Mesenteric fat pad (tissue), 1 donor: Measurements from ENCODE around the gene EVC. TPM values are rescaled to one million over a fixed set of nuclear protein-coding genes. Genes with fewer than 3 reads are reported as not detected.

Experiments used
- DNase-seq: peaks from one replicate; pipeline ENCODE4 v3.0.0-alpha.2; 2020; ENCODE audit warnings: low spot score
- total RNA-seq: library from RNA; stranded (reverse); fragmentation: NEBNext Ultra II Directional; extraction: Animal tissue kit (Norgen Biotek cat#: 25700); gene quantifications from one replicate; pipeline ENCODE4 v1.2.1, GENCODE V29; 2021
- donor health status: DM: yes; HTN: yes; CAD: no.

EVC gene
- total RNA-seq, 1 donor from 2014 or later = 16.6 TPM

GRCh38 chr4:5730436-5730835, 19.4 kb downstream of the EVC start:
- DNase-seq = peak; percentile 68

- peak; percentile 59 for DNase-seq
These were observed 20.3 kb downstream of the EVC start for GRCh38 chr4:5730993-5731990.

- DNase-seq = peak; percentile 41
These were observed 21.2 kb downstream of the EVC start for GRCh38 chr4:5732158-5732557.

GRCh38 chr4:5734853-5735252, 23.9 kb downstream of the EVC start:
- peak; percentile 82 for DNase-seq

- no peak for DNase-seq
These were observed 24.5 kb downstream of the EVC start for GRCh38 chr4:5735463-5735862.

GRCh38 chr4:5738061-5738460, 27.1 kb downstream of the EVC start:
- DNase-seq = no peak

GRCh38 chr4:5742388-5742787, 31.4 kb downstream of the EVC start:
- no peak for DNase-seq

GRCh38 chr4:5742968-5743367, 32.0 kb downstream of the EVC start:
- DNase-seq = no peak

- peak; percentile 43 for DNase-seq
These were observed 35.2 kb downstream of the EVC start for GRCh38 chr4:5746250-5746649.

GRCh38 chr4:5746829-5747737, 36.1 kb downstream of the EVC start:
- DNase-seq = peak; percentile 45

- peak; percentile 28 for DNase-seq
These were observed 36.9 kb downstream of the EVC start for GRCh38 chr4:5747738-5748375.

GRCh38 chr4:5749568-5749967, 38.6 kb downstream of the EVC start:
- peak; percentile 65 for DNase-seq

- peak; percentile 16 for DNase-seq
These were observed 39.3 kb downstream of the EVC start for GRCh38 chr4:5750052-5750945.

- peak; percentile 72 for DNase-seq
These were observed 40.1 kb downstream of the EVC start for GRCh38 chr4:5750946-5751665.

- DNase-seq = peak; percentile 81
These were observed 40.8 kb downstream of the EVC start for GRCh38 chr4:5751666-5752375.

GRCh38 chr4:5752376-5753184, 41.6 kb downstream of the EVC start:
- peak; percentile 67 for DNase-seq

- DNase-seq = peak; percentile 69
These were observed 42.4 kb downstream of the EVC start for GRCh38 chr4:5753366-5753765.
